Bone marrow (tissue), 2 donors: Measurements from ENCODE around the gene MRPL49.

Experiments
- DNase-seq, 2 donors: peaks; one replicate each; lab custom pipeline; 2025; lab: John Stamatoyannopoulos, UW

The MRPL49 gene

DNA sequence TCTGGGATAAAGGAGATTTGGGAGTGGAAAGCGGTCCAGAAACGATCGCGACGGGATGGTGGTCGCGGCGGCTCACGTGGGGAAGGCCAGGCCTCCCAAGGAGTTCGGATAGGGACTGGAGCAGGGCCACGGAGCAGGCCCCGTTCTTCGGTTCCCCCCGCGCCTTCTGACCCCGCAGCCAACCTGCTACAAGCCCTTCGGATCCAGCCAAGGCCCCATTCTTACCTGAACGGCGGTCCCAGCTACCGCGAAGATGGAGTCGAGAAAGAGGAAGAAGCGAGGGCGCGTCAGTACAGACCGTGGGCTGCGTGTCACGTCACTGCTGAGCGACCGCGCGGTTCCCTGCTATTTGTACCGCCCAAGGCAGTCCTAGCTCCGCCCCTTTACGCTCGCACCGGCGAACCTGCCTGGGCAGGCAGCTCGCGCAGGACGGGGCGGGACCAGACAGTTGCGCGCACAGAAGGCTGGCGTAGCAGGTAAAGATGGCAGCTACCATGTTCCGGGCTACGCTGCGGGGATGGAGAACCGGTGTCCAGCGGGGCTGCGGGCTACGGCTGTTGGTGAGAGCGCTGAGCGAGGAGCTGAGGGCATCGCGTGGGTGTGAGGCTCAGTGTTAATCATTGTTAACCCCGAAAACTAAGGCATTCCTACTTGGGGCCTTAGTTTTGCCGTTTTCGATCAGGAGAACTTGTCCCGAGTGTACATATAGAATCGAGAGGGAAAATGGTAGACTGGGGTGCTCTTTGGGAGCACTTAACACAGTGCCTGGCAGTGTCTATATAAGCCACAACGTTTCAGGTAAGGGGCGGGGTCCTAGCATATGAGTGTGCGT lies at the start of gene MRPL49, which contains the start of gene FAU:
TSS of gene MRPL49 (plus strand) at position 457 of the 832 bp plus-strand sequence. CDS start at position 483, 26 bp downstream.
TSS of gene FAU (minus strand) at position 270 of the 832 bp plus-strand sequence. CDS start 321 bp downstream, outside the sequence.
- peak; percentile 87 to 98 for DNase-seq

DNA sequence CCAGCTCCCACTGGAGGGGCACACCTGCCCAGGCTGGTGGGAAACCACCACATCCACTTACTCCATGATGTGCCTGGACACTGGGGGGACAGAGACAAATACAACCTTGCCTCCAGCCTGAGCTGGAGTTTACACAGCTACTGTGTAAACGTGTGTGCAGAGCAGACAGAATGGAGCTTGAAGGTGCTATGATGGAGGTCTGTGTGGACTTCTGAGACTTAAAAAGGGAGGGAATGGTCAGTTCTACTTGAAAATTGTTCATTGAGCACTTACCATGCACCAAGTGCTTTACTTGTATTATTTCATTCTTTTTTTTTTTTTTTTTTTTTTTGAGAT lies 49.5 kb upstream of the MRPL49 start:
- DNase-seq, result no peak

DNA sequence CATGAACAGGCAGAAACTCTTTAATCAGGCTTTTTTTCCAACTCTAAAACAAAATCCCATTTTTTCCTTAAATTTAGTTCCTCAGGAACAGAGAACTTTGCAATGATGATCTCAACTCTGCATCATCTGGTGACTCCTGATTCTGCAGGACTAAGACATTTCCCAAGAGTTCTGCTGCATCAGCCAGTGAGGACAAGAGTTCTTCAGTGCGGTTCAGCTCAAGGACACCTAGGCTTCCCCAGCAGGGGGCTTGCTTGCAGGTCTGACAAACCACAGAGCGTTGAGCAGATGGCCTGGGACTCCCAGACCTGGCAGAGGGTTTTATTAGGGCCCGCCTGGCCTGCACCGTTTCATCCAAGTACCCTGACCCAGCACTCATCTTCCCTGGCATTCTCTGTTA lies 44.7 kb upstream of the MRPL49 start:
- DNase-seq, result no peak

DNA sequence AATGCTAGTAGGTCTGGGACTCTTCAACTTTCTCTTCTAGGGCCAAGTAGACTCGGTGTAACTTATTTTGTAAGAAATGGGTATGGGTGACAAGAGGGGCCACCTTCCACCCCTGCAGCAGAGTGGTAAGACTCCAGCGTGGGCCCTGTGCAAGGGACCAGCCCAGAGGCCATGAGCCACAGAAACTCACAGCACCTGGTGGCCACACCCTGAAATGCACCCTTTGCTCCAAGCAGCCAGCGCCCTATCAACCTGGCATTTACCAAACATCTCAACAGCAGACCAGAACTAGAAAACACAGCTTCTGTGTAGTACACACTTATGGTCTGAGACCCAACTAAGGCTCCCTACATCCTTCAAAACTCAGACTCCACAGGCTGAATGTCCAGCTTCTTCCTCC lies 44.0 kb upstream of the MRPL49 start:
- peak in 1 of 2 donors; percentile 24 for DNase-seq

DNA sequence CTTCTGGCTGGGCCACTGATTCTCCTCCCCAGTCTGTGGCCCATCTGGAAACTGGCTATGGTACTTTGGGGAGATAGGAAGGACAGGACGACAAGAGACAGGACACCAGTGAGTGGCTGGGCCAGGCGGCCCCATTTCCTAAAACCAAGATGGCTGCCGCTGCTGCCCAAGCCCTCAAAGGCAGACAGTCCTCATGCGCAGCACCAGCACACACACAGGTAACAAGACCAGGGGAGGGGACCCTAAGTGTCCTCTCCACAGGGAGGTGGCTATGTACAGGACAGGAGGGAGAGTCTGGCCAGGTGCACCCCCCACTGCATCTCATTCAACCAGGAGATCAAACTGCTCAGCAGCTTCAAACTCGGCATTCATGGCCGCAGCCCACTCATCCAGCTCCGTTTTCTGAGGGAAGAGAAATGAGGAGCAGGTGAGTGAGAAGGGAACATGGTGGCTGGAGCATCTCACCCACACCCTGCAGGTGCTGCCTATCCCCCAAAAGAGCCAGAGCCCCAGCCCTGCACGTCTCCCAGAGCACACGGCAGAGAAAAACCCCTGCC lies 43.3 kb upstream of the MRPL49 start:
- no peak for DNase-seq

DNA sequence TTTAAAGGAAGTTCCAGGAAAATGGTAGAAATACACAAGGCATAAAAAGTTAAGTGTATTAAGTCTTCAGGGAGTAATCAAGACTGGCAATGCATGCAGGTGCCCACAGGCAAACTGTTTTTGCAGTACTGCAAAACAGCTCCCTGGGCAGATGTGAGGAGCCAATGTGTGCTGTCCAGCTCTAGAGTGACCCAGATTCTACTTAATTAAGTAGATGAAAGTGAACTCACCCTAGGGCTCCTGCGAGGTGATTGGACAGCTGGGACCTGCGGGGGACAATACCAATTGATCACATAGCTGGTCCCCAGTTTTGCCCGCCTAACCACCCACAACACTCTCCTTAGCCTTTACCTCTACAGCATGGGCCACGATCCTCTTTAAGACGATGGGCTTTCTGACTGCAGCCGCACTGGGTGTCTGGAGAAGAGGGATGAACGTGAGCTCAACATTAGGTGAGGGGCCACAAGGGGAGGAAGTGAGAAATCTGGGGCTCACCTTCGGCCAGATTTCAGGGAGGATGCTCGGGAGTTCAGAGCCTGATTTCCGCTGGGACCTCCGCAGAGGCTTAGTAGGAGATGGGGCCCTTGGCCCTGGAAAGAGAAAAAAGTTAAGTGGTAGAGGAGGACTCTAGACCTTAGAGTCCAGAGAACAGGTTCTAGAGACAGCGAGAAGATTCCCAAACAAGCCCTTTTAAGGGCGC lies 38.8 kb upstream of the MRPL49 start:
- DNase-seq, result no peak

DNA sequence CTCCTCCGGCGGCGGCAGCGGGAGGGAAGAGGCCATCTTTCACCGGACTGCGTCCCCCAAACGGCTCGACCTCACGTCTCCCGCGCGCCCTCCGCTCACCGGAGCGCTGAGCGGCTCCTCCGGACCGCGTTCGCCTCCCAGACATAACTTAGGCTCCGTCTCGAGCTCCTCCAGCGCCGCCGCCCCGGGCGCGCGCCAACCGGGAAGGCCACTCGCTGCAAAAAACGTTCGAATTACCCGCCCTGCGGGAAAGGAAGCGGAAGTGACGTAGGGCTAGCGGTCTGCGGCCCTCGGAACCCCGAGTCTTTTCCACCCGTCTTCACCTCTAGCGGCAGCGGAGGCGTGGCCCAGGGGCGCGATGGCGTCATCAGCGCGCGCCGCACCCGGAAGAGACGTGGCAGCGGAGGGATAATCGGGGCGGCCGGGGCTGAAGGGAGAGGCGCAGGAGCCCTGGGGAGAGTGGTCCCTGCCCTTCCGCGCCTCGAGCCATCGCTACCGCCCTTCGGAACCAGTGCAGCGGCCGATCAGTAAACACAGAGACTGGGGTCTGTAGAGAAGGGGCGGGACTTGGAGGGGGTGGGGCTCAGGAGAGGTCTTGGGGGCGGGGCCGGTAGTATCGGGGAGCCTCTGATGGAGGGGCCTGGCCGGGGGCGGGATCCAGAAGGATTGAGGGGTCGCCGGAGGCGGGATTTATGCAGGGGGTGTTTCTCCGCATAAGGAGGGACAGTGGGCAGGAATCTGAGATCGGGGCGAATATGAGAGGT lies 38.1 kb upstream of the MRPL49 start, which contains the start of the genes CDCA5 and ZFPL1:
TSS of gene CDCA5 (minus strand) at position 207 of the 764 bp plus-strand sequence. CDS start at position 145, 62 bp downstream.
TSS of gene ZFPL1 (plus strand) at position 389 of the 764 bp plus-strand sequence. CDS start 477 bp downstream, outside the sequence.
- peak; percentile 91 to 97 for DNase-seq

DNA sequence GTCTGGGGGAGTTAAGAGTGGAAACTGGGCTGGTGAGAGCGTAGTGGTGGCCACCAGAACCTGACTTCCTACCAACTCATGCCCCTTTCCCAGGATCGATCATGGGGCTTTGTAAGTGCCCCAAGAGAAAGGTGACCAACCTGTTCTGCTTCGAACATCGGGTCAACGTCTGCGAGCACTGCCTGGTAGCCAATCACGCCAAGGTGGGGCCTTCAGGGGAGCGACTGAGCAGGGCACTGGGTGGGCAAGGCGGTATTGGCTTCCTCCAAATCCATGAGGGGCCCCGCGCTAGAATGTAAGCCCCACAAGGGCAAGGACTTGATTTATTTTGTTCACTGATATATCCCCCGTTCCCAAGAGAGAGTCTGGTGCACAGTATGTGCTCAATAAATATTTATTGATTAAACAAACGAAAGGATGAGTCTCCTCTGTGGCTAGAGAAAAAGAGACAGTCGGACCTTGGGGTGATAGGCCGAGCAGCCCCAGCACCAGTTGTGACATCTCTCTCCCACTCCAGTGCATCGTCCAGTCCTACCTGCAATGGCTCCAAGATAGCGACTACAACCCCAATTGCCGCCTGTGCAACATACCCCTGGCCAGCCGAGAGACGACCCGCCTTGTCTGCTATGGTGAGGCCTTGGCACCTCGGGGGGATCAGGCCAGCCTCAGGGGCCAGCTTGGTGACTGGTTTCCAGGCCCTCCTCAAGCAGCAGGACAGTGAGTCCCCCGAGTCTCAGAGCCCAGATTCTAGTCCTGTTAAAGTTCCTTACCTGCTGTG lies 37.3 kb upstream of the MRPL49 start:
- no peak for DNase-seq

DNA sequence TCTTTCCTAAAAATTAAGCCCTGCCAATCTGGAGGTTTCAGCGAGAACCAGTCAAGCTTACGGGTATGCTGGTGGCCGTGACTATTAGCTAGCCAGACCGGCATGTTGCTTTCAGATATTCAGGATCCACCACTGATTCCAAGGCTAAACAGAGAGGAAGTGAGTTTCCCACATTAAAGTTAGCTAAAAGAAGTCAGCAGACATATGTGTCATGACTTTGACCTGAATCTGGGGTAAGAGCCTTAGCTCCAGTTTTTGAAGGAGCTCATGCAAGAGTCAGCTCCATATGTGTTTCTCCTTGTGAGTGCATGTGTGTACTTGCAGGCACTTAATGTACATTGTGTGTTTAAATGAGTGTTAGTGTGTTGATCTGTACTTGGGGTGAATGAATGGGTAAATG lies 36.7 kb upstream of the MRPL49 start:
- no peak for DNase-seq

DNA sequence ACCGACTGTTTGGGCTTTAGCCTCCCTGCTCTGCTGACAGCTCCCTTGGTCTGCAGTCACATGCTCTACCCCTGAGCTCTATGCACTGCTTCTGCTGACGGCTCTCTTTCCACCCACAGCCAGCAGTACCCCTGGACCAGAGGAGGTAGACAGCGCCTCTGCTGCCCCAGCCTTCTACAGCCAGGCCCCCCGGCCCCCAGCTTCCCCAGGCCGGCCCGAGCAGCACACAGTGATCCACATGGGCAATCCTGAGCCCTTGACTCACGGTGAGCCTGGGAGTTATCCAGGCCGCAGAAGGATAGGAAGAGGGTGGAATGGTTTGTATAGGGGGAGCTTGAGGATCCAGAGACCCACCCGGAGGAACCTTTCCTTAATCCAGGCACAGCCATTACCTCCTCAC lies 35.3 kb upstream of the MRPL49 start:
- DNase-seq, result no peak

DNA sequence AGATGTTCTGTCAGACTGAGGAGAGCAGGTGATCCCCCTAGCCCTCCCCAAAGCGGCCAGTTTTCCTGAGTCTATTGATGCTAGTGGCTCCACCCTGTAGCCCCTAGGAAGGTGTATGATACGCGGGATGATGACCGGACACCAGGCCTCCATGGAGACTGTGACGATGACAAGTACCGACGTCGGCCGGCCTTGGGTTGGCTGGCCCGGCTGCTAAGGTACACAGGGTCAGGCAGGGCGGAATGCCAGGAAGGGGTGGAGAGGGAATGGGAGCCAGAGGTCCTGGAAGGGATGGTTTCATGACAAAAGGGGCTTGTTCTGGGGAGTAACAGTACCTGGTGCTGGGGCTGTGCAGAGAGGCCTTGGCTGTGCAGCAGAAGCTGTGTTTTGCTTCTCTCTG lies 34.9 kb upstream of the MRPL49 start:
- DNase-seq, result no peak

DNA sequence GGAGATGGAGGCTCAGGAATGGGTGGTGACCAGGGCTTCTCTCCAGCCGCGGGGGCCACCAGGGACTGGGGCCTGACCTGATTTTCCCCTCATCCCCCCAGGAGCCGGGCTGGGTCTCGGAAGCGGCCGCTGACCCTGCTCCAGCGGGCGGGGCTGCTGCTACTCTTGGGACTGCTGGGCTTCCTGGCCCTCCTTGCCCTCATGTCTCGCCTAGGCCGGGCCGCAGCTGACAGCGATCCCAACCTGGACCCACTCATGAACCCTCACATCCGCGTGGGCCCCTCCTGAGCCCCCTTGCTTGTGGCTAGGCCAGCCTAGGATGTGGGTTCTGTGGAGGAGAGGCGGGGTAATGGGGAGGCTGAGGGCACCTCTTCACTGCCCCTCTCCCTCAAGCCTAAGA lies 34.3 kb upstream of the MRPL49 start:
- DNase-seq, result no peak

DNA sequence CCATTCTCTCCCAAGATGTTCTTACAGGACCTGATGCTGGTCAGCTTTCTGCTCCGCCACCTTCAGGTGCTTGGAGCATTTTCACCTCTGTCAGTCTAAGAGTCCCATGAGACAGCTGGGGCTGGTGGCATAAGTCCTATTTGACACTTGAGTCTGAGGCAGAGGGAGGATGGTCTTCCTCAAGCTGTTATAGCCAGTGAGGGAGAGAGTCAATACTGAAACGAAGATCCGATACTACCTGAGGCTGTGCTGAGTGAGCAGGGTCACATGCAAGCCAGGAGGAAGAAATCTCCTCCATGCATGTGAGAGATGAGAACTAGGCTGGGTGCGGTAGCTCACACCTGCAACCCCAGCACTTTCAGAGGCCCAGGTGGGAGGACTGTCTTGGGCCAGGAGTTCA lies 32.5 kb upstream of the MRPL49 start:
- no peak for DNase-seq

DNA sequence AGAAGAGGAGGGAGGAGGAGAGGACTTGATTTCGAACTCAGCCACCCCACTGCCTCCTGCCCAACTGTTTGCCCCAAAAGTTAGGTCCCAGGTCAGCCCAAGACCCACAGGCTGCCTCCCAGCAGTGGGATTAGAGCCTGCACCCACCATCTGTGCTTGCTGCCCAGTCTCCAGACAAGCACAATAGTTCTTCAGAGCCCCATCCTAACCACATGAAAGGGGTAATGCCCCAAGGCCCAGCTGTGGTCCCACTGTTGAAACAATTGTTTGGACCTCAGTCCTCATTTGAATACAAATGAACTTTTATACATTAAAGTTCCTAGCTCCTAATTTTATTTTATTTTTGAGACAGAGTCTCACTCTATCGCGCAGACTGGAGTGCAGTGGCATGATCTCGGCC lies 31.5 kb upstream of the MRPL49 start:
- DNase-seq, result no peak

DNA sequence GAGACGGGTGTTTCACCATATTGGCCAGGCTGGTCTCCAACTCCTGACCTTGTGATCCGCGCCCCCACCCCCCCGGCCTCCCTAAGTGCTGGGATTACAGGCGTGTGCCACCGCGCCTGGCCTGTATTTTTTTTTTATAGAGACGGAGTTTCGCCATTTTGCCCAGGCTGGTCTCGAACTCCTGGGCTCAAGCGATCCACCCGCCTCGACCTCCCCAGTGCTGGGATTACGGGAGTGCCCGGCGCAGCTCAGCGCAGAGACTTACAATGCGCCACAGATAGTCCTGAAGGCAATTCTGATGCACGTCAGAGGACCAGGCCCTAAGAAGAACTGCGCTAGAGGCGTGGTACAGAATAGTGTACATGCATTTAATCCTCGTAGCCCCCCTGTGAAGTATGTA lies 26.7 kb upstream of the MRPL49 start:
- DNase-seq, result no peak

DNA sequence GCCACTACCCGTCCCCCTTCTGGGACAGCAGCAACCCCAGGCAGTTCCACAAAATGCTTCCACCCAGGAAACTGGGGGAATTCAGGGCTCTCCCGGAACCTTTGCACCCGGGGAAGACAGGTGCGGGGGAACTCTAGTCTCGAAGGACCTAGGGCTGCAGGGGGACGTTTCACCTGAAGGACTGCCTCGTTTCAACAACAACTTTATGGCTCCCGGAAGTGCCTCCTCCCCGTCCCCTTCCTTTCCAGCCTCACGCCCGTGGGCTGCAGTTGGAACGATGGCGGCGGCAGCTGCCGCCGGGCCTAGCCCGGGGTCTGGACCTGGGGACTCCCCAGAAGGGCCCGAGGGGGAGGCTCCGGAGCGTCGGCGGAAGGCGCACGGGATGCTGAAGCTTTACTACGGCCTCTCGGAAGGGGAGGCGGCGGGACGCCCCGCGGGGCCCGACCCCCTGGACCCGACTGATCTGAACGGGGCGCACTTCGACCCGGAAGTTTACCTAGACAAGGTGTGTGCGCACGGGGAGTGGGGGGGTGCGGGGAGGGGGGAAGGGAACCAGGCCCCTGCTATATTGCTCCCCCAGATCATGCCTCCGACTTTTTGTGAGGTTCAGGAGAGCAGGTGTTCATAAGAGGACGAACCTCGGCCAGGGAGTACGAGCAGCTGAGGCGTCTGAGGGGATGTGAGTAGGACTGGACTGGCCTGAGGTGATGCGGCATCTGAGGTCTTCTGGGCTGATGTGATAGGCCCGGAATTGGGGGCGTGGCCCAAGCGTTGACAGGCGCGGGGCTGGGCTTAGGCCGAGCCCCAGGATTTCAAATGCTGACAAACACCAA lies 25.9 kb upstream of the MRPL49 start, which contains the start of gene VPS51:
TSS of gene VPS51 (plus strand) at position 241 of the 833 bp plus-strand sequence. CDS start at position 278, 37 bp downstream.
- DNase-seq, result peak; percentile 53 to 84

DNA sequence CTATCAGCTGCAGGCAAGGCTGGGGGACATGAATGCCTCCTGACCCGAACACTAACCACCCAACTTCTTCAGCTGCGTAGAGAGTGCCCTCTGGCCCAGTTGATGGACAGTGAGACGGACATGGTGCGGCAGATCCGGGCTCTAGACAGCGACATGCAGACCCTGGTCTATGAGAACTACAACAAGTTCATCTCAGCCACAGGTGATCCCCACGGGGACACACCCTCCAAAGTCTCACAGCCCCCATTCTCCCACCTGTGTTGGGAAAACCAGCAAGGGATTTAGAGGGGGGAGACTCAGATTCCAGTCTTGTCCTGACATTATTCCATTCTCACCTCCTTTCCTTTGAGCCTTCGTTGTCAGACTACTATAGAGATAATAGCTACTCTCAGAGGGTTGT lies 25.2 kb upstream of the MRPL49 start:
- DNase-seq, result no peak

DNA sequence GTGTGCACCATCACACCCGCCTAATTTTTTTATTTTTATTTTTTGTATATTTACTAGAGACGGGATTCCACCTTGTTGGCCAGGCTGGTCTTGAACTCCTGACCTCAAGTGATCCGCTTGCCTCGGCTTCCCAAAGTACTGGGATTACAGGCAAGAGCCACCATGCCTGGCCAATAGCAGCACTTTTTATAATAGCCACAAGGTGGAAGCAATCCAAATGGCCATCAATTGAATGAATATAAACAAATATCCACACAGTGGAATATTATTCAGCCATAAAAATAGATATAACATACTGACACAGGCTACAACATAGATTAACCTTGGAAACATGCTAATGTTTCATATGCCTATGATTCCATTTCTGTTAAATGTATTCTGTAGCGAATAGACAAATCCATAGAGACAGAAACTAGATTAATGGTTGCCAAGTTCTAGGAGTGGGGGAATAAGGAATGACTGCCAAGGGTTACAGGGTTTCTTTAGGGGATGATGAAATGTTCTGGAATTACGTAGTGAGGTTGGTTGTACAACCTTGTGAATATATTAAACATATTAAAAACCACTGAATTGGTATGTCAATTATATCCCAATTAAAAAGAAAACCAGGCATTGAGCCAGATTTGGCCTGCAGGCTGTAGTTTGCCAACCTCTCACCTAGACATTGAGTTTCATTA lies 21.3 kb upstream of the MRPL49 start:
- DNase-seq, result no peak
